Inferior parietal cortex (tissue), 1 donor: Measurements from ENCODE around the gene MLF1.

Experiments used
- DNase-seq: peaks from one replicate; pipeline ENCODE4 v3.0.0-alpha.2; 2016; ENCODE audit errors: extremely low spot score

Gene MLF1

DNA sequence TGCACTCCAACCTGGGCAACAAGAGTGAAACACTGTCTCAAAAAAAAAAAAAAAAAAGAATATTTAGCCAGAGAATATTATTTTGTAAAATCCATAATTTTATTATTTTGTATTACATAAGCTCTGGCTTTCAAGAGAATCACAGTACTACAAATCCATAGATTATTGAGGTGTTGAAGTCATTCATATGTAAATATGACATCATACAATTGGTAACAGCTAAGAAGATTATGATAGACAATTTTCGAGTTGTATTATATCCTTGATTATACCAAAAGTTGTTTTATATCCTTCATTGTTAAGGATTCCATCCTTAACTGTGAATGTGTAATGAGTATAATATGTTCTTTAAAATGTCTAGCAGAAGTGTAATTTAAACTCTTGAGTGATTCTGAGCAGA lies 3.7 kb downstream of the MLF1 start:
- DNase-seq = no peak

DNA sequence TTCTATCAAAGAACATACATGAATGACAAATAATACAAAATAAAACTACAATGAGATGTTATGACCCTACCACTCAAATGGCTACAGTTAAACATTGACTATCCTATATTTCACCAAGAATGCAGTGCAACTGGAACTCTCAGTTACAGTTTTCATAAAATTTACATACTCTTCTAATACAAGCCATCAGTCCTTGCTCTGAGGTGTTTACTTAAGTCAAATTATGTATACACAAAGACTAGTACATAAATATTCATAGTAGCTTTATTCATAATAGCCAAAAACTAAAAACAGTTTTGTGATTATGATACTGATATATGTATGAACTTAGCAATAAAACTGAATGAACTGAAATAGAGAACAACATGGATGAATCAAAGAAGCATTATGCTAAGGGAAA lies 19.2 kb downstream of the MLF1 start:
- no peak for DNase-seq

DNA sequence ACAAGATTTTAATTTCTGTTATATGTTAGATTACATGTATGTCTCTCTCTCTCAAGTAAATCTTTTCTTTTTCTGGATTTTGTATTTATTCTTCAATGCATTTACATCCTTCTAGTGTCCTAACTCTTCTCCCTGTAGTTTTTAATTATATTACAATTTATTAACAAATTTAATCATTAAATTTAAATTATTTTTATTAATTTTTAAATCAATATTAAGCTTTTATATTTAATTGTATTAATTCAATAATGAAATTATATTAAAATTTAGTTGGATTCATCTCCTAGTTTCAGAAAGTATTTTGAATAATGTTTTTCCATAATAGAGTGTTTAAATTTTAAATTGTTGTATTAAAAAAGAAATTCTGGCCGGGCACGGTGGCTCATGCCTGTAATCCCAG lies 29.8 kb downstream of the MLF1 start:
- no peak for DNase-seq

DNA sequence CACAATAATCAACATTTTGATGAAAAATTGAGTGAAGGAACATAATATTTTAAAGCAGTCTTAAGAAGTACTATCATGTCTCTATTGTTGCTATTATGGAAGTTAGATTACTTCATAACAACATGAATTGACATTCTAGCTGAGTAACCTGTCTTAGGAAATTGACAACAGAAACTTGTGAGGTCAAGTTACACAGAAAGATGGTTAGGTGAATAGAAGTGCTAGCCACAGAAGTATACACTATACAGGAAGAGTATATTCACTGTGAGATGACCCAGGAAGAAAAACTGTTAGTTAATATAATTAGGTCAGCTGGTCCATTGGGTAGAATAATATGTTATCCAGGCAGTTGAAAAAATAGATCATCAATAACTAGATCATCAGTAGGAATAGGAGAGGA lies 31.2 kb downstream of the MLF1 start:
- no peak for DNase-seq

DNA sequence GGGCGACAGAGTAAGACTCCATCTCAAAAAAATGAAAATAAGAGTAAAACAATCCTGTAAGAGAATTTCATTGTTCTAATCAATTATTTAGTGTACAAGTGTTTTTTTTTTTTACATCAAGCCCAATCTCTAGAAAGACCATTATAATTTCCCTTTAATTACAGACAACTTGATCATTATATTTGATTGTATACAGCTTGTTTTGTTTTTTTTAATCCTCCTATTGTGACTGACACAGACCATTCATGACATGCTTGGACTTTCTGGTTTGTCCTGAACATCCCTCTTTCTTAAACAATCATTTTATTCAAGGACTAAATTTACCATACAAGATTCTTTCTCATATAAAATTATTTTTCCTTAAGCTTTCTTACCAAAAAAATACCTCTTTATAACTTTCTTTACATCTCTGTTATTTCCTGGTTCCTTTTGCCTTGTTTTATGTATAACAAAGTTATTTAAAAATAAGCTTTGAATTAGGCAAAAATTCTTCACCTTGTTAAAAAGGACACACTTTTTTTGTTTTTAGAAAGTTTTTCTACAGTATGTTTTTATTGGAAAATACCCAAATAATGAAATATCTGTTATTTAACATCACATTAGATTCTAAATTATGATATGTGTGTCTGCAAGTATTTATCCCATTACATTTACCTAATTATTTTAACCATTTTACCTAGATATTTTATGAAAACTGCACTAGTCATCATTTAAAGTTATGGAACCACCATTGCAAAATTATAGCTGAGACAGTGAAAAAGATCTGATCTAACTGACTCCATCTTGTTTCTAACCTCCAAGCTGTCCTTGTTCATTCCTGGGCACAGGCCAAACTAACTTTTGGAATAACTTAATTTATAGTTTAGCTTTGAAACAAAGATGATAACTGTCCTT lies 47.2 kb downstream of the MLF1 start:
- no peak for DNase-seq

DNA sequence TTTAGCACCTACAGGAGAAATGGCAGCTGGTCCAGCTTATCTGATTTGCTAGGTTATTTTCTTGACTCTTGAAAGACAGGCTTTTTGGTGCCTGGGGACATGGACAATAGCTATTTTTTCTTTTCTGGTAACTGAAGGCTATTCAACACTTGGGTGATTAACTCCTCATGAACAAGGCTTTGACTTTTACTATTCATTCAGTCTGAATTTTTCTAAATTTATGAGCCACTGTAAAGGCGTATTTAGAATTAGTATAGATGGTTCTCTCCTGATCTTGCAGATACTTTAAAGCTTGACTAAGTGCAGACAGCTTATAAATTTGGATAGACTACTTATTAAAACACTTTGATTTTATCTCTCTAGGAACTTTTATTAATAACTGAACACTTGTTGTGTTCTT lies 54.9 kb downstream of the MLF1 start:
- DNase-seq = no peak

DNA sequence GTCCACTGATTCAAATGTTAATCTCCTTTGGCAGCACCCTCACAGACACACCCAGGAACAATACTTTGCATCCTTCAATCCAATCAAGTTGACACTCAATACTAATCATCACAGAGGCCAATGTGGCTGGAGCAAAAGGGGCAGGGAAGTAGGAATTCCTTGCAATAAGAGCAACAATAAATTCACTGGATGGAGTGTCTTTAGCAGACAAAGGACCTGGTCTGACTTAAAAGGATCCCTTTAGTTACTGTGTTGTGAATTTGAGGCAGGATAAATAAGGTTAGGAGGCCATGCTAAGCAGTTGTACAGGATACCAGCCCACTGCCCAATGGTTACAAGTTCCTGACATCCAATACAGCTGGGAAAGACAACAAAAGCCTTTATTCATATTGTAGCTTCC lies 61.0 kb downstream of the MLF1 start:
- no peak for DNase-seq

DNA sequence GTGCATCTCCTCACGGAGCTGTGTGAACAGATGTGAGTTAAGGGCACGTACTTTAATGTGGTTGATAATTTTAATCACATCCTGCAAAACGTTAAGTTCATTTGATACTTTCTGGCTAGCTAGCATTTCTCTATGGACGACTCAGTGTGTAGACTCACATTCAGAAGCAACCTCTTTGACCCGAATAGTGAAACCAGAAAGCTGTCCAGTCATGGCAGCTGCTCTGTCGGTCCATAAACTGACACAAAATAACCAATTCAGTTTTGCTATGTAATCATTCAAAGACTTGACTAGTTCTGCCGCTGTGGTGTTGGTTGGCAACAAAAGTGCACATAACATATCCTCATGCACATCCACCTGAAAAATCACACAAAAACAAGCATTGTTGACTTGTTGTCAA lies 69.7 kb downstream of the MLF1 start:
- no peak for DNase-seq

DNA sequence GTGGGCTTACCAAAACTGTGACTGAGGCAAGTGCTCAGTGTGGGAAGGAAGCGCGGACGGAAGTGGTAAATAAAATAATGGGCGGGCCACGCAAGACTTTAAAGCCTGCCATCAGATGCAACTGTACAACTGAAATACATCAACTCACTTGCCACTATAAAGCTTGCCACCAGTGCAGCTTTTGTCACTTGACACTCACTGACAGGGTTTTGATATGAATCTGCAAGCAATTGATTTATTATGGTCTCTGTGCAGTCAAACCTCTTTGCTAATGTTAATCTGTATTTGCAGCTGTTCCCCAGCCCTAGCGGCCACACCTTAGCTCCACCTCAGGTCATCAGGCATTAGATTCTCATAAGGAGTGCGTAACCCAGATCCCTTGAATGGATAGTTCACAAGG lies 71.0 kb downstream of the MLF1 start:
- DNase-seq = no peak

DNA sequence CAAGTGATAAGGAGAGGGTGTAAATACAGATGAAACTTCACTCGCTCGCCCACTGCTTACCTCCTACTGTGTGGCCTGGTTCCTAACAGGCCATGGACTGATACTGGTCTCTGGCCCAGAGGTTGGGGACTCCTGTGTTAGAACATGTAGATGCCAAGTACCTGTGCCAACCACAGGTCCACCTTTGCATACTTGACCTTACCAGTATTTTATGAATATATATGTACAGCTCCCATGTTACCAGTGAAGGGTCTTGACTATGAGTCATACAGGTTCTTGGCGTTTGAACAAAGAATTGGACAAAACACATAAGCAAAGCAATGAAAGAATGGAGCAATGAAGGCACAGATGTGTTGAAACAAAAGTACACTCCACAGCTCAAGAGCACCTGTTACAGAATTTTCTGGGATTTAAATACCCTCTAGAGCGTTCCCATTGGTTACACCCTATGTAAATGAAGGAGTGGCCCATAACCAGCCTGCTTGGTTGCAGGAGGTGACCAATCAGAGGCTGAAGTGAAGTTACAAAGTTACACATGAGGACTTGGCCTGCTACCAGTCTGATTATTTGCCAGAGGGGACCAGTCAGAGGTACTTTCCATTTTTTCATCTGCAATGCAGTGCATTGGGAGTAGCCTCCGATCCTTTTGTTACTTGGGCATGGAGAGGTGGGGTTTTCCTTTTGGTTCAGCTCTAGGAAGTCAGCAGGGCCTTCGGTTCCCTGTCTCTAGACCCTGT lies 71.6 kb downstream of the MLF1 start:
- DNase-seq = no peak

DNA sequence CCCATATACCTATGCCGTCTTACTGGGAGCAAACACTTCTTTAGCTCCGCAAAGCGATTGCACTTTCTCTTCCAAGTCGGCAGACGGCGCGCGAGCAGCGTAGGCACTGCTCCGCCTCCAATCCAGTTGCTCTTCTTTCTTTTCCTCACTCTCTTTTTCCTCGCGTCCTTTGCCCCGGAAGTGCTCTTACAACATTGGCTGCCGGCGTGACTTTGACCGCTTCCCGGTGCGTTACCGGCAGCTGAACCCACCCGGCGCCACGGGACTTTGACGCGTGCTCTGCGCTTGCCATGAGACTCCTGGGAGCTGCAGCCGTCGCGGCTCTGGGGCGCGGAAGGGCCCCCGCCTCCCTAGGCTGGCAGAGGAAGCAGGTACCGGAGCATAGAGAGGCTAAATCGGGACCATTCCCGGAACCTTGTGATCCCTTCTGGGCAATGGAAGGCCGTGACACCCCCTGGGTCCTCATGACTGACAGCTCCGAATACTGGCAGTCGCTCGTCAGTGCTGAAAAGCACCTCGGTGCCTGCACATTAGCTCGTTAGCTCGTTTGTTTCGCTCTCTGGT lies 73.4 kb downstream of the MLF1 start, which contains the start of gene GFM1:
Gene GFM1, plus strand, starts transcription at position 183 of the 564 bp plus-strand sequence. Its CDS starts 108 bp downstream, at position 291.
- peak; percentile 98 for DNase-seq

DNA sequence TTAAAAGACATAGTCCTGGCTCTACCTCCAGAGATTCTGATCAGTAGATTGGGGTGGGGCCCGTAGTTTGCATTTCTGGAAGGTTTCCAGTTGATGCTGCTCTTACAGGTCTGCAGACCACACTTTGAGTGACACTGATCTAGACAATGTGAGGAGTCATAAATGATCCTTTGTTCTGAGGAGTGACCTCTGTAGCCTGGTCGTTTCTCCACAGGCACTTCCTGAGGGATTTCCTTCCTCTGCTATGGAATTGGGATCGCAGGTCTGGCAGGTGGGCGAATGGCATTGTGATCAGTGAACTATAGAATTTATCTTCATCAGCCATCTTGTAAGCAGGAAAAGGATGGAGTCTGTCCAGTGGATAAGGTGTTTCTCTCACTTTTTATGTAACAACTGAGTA lies 78.8 kb downstream of the MLF1 start:
- no peak for DNase-seq

DNA sequence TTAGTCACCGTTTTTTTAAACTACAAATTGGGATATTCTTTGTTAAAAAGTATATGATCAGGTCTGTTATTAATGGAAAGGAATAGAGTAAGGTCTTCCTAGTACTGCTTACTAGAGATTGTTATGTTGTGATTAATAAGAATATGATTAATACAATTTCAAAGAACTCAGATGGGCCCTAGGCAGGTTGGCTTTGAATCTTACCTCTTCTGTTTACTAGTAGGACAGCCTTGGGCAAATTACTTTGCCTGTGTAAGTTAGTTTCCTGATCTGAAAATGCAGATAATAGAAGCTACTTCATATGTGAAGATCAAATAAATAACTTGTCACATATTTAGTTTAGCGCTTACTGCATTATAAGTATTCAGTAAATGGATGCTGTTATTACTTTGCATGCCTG lies 80.2 kb downstream of the MLF1 start:
- no peak for DNase-seq

DNA sequence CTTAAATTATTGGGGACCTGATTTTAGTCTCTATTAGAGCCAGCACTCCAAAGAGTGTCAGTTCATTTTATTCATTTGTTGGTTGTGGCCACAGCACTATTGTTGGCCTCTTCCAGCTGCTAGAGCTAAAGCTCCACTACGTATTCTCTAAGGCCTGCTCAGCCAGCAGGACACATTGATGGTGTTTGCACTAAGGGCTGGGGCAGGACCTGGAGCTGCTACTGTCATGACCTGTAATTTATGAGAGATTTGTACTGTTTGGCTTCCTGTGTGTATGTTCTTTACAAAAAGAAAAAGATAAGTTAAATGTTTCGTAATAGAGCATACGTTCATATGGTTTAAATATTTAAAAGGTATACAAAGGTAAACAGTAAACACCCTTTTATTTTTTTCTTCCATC lies 81.5 kb downstream of the MLF1 start:
- no peak for DNase-seq
